DND-41 (cell line): ENCODE results near the gene CTSO.

ENCODE experiments used
- ATAC-seq: fragments of 200-7000 bp; cut with Tn5 transposase; 3 replicates; pipeline ENCODE4 v1.9.1; 2021; ENCODE audit warnings: low read depth; ENCODE audit not compliant: insufficient read depth
- DNase-seq: peaks from one replicate; pipeline ENCODE4 v3.0.0-alpha.2; 2020
- H2AFZ ChIP-seq: 2 replicates; pipeline ENCODE4 v1.6.0; 2012; ENCODE audit warnings: low read depth, low read length
- H3K27ac ChIP-seq: 2 replicates; pipeline ENCODE4 v1.5.1; 2012; ENCODE audit warnings: low read length, inconsistent platforms
- H3K27me3 ChIP-seq: fragments of 200-600 bp; sonication (generic); 2 replicates; pipeline ENCODE4 v1.6.0; 2012; ENCODE audit warnings: low read length, mild to moderate bottlenecking, inconsistent platforms; ENCODE audit not compliant: insufficient read depth, poor library complexity
- H3K36me3 ChIP-seq: 2 replicates; pipeline ENCODE4 v1.5.1; 2012; ENCODE audit warnings: low read length, inconsistent platforms; ENCODE audit not compliant: insufficient read depth
- H3K4me1 ChIP-seq: 2 replicates; pipeline ENCODE4 v1.5.1; 2012; ENCODE audit warnings: mild to moderate bottlenecking, low read length; ENCODE audit not compliant: insufficient read depth
- H3K4me2 ChIP-seq: 2 replicates; pipeline ENCODE4 v1.6.0; 2012; ENCODE audit warnings: mild to moderate bottlenecking, moderate library complexity, low read length, inconsistent platforms; ENCODE audit not compliant: insufficient read depth
- H3K4me3 ChIP-seq, 2 experiments: fragments of 200-600 bp in 1 of 2; shearing (Covaris generic) in 1 of 2; 2 replicates each; pipeline ENCODE4 v1.5.1; 2012 to 2016; ENCODE audit warnings: inconsistent platforms in 2 of 2, low read length in 2 of 2, mild to moderate bottlenecking in 2 of 2, low read depth in 1 of 2, moderate library complexity in 1 of 2
- H3K79me2 ChIP-seq: 2 replicates; pipeline ENCODE4 v1.6.0; 2012; ENCODE audit warnings: low read length, inconsistent platforms; ENCODE audit not compliant: insufficient read depth
- H3K9ac ChIP-seq: 2 replicates; pipeline ENCODE4 v1.6.0; 2012; ENCODE audit warnings: low read depth, mild to moderate bottlenecking, inconsistent platforms, low read length, moderate library complexity
- H3K9me3 ChIP-seq: 2 replicates; pipeline ENCODE4 v1.5.1; 2012; ENCODE audit warnings: low read length, moderate library complexity, mild to moderate bottlenecking, inconsistent platforms; ENCODE audit not compliant: insufficient read depth, severe bottlenecking
- H4K20me1 ChIP-seq: 2 replicates; pipeline ENCODE4 v1.6.0; 2012; ENCODE audit warnings: low read length; ENCODE audit not compliant: insufficient read depth
- EZH2 ChIP-seq: IDR thresholded peaks from 3 replicates; pipeline ENCODE4 v1.6.1; 2012; ENCODE audit warnings: borderline replicate concordance, low read depth, mild to moderate bottlenecking, moderate library complexity, low read length, inconsistent platforms; ENCODE audit not compliant: severe bottlenecking
- TF ChIP-seq, protein P1 (sequence below): IDR thresholded peaks from 2 replicates; pipeline ENCODE4 v1.5.1; 2012; ENCODE audit warnings: borderline replicate concordance, low read length, moderate library complexity, mild to moderate bottlenecking; ENCODE audit not compliant: poor library complexity, severe bottlenecking; ENCODE audit errors: extremely low read depth

CTSO gene

DNA sequence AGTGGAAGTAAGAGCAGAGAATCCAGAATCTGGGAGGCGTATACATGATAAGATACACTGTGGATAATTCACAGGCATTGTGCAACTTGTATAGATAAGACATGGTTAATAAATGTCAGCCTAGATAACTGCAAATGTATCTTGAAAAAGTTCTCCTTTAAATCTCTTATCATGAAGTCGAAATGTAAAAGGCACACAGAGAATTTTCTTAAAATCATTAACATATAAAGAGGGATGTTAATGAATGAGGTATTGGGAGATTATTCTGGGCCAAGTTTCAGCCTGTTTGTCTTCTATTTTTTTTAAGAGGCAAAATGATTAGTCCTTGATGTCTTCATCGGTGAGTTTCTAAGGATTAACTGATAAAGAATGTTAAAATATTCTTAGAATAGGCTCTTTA lies 49.3 kb downstream of the CTSO start:
- H3K27me3 ChIP-seq, result no peaks in the 10 kb centered on the region
- no peak overlapping the region for H3K27ac ChIP-seq
- H3K79me2 ChIP-seq, result no peaks in the 10 kb centered on the region
- no peak overlapping the region for H3K4me2 ChIP-seq
- TF ChIP-seq, protein P1, sequence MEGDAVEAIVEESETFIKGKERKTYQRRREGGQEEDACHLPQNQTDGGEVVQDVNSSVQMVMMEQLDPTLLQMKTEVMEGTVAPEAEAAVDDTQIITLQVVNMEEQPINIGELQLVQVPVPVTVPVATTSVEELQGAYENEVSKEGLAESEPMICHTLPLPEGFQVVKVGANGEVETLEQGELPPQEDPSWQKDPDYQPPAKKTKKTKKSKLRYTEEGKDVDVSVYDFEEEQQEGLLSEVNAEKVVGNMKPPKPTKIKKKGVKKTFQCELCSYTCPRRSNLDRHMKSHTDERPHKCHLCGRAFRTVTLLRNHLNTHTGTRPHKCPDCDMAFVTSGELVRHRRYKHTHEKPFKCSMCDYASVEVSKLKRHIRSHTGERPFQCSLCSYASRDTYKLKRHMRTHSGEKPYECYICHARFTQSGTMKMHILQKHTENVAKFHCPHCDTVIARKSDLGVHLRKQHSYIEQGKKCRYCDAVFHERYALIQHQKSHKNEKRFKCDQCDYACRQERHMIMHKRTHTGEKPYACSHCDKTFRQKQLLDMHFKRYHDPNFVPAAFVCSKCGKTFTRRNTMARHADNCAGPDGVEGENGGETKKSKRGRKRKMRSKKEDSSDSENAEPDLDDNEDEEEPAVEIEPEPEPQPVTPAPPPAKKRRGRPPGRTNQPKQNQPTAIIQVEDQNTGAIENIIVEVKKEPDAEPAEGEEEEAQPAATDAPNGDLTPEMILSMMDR, result no peak
- no peak for TF ChIP-seq EZH2
- H3K36me3 ChIP-seq, result no peaks in the 10 kb centered on the region
- H3K4me3 ChIP-seq, result no peak overlapping the region
- DNase-seq (no peak), ATAC-seq (no peak)
- no peak overlapping the region for H3K9ac ChIP-seq
- H2AFZ ChIP-seq, result no peak overlapping the region
- H3K9me3 ChIP-seq, result no peaks in the 10 kb centered on the region
- no peaks in the 10 kb centered on the region for H4K20me1 ChIP-seq
- H3K4me1 ChIP-seq, result no peaks in the 10 kb centered on the region

DNA sequence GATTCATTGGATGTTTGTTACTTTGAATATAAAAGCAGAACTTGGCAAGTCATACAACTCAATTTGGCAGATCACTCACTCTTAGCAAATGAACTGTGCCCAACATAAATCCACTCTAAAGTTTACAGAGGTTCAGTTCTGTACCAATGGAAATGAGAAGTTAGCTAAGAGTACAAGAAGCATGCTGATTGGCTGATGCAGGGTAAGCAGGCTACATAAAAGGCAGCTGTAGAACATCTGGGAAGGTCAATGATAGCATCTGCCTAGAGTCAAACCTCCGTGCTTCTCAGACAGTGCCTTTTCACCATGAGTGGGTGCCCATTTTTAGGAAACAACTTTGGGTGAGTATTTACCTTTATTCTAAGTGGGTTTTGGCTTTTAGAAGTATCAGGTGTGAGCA lies 50.2 kb downstream of the CTSO start, which contains the start of gene TDO2:
Gene TDO2 (plus strand): TSS at position 244 of the 400 bp plus-strand sequence. CDS start 63 bp downstream, at position 307.
- Histone ChIP-seq H3K79me2 (no peaks in the 10 kb centered on the region), H2AFZ (no peak within 1 kb of the TSS), H3K4me2 (no peak within 1 kb of the TSS), H3K9ac (no peak within 1 kb of the TSS), H3K27me3 (no peaks in the 10 kb centered on the region), H3K27ac (no peak within 1 kb of the TSS), H3K36me3 (no peaks in the 10 kb centered on the region), H3K4me3 (no peak within 1 kb of the TSS), H3K4me1 (no peaks in the 10 kb centered on the region), H3K9me3 (no peaks in the 10 kb centered on the region), H4K20me1 (no peaks in the 10 kb centered on the region)
- TF ChIP-seq, protein P1, result no peak
- TF ChIP-seq EZH2, result no peak
- DNase-seq (no peak), ATAC-seq (no peak)

DNA sequence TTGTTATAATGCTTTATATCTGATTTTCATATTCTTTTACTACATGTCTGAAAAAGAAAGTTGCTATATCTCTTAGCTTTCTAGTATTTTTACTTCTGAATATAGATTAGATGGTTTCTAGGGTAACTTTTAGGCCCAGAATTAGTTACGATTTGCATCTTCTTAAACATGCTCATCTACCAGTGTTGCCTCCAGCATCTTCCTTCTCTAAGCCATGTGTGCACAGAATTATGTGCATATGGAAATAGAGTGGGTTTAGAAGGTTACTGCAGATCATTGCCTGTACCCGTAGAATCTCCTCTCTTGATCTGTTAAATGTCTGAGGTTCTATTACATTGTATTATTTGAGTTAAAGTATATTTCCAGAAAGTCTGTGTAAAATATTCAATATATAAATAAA lies 52.7 kb downstream of the CTSO start:
- Histone ChIP-seq H3K9me3 (no peaks in the 10 kb centered on the region), H3K27me3 (no peaks in the 10 kb centered on the region), H3K4me3 (no peak overlapping the region), H4K20me1 (no peaks in the 10 kb centered on the region), H3K79me2 (no peaks in the 10 kb centered on the region), H3K27ac (no peak overlapping the region), H3K36me3 (no peaks in the 10 kb centered on the region), H3K9ac (no peak overlapping the region), H3K4me2 (no peak overlapping the region), H2AFZ (no peak overlapping the region), H3K4me1 (no peaks in the 10 kb centered on the region)
- ATAC-seq (no peak), DNase-seq (no peak)
- no peak for TF ChIP-seq EZH2
- TF ChIP-seq, protein P1, result no peak

DNA sequence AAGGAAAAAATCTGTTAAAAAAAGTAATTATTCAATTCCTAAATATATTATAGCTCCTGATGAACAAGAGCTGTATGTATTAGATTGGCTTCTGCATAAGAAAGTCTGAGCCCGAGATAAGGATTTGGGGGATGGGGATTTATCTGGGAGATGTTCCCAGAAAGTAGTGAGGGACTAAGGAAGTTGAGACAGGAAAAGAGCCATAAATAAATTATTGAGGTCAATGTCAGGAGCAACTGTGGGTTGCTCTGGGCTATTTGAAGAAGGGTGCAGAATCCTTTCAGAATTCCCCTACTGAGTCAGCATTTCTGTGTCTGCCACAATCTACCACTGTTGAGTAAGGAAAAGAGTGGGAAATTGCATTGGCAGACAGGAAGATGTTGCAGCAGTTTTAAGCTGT lies 53.3 kb downstream of the CTSO start:
- H2AFZ ChIP-seq, result no peak overlapping the region
- no peak overlapping the region for H3K9ac ChIP-seq
- ATAC-seq (no peak), DNase-seq (no peak)
- no peaks in the 10 kb centered on the region for H3K9me3 ChIP-seq
- H4K20me1 ChIP-seq, result no peaks in the 10 kb centered on the region
- TF ChIP-seq, protein P1, result no peak
- TF ChIP-seq EZH2, result no peak
- no peak overlapping the region for H3K27ac ChIP-seq
- no peaks in the 10 kb centered on the region for H3K36me3 ChIP-seq
- H3K27me3 ChIP-seq, result no peaks in the 10 kb centered on the region
- H3K4me2 ChIP-seq, result no peak overlapping the region
- no peaks in the 10 kb centered on the region for H3K79me2 ChIP-seq
- H3K4me1 ChIP-seq, result no peaks in the 10 kb centered on the region
- no peak overlapping the region for H3K4me3 ChIP-seq
